ENCODE measurements around the gene ASCC3.

ASCC3 gene

GRCh38 chr6:100554228-100554627 is 326.9 kb downstream of the ASCC3 start:
- Histone ChIP-seq H3K27me3 (ENCODE audit: insufficient read depth, low read length) (no peaks in the 10 kb centered on the region), H3K4me3 (ENCODE audit: low read length) (no peak overlapping the region), H3K9ac (ENCODE audit: low read depth, low read length) (no peak overlapping the region), H3K27ac (ENCODE audit: low read length) (no peak overlapping the region), H3K9me3 (ENCODE audit: insufficient read depth, low read depth, low read length) (no peaks in the 10 kb centered on the region), H3K36me3 (ENCODE audit: insufficient read depth, low read depth, low read length) (no peaks in the 10 kb centered on the region), H3K4me1 (ENCODE audit: insufficient read depth, low read length) (no peaks in the 10 kb centered on the region)

GRCh38 chr6:100553243-100553642 is 327.9 kb downstream of the ASCC3 start:
- no peak overlapping the region for H3K9ac ChIP-seq (ENCODE audit: low read depth, low read length)
- H3K9me3 ChIP-seq (ENCODE audit: insufficient read depth, low read depth, low read length), result no peaks in the 10 kb centered on the region
- H3K36me3 ChIP-seq (ENCODE audit: insufficient read depth, low read depth, low read length), result no peaks in the 10 kb centered on the region

GRCh38 chr6:100549406-100550167 is 331.5 kb downstream of the ASCC3 start:
- Histone ChIP-seq H3K36me3 (ENCODE audit: insufficient read depth, low read depth, low read length) (no peaks in the 10 kb centered on the region), H3K27me3 (ENCODE audit: insufficient read depth, low read length) (no peaks in the 10 kb centered on the region), H3K4me3 (ENCODE audit: low read length) (no peak overlapping the region), H3K9me3 (ENCODE audit: insufficient read depth, low read depth, low read length) (no peaks in the 10 kb centered on the region), H3K27ac (ENCODE audit: low read length) (no peak overlapping the region), H3K9ac (ENCODE audit: low read depth, low read length) (no peak overlapping the region), H3K4me1 (ENCODE audit: insufficient read depth, low read length) (no peaks in the 10 kb centered on the region)

More at GRCh38 chr6:100553243-100553642, 327.9 kb downstream of the ASCC3 start:
- Histone ChIP-seq H3K4me1 (ENCODE audit: insufficient read depth, low read length) (no peaks in the 10 kb centered on the region), H3K4me3 (ENCODE audit: low read length) (no peak overlapping the region), H3K27me3 (ENCODE audit: insufficient read depth, low read length) (no peaks in the 10 kb centered on the region), H3K27ac (ENCODE audit: low read length) (no peak overlapping the region)

- no peaks in the 10 kb centered on the region for H3K4me1 ChIP-seq (ENCODE audit: insufficient read depth, low read length)
- no peaks in the 10 kb centered on the region for H3K27me3 ChIP-seq (ENCODE audit: insufficient read depth, low read length)
- no peaks in the 10 kb centered on the region for H3K36me3 ChIP-seq (ENCODE audit: insufficient read depth, low read depth, low read length)
- no peak overlapping the region for H3K9ac ChIP-seq (ENCODE audit: low read depth, low read length)
- no peak overlapping the region for H3K4me3 ChIP-seq (ENCODE audit: low read length)
- H3K27ac ChIP-seq (ENCODE audit: low read length), result no peak overlapping the region
- no peaks in the 10 kb centered on the region for H3K9me3 ChIP-seq (ENCODE audit: insufficient read depth, low read depth, low read length)
Observed at GRCh38 chr6:100538086-100538485, 343.0 kb downstream of the ASCC3 start.

- Histone ChIP-seq H3K4me3 (ENCODE audit: low read length) (no peak overlapping the region), H3K27me3 (ENCODE audit: insufficient read depth, low read length) (no peaks in the 10 kb centered on the region), H3K9me3 (ENCODE audit: insufficient read depth, low read depth, low read length) (no peaks in the 10 kb centered on the region), H3K27ac (ENCODE audit: low read length) (no peak overlapping the region), H3K9ac (ENCODE audit: low read depth, low read length) (no peak overlapping the region), H3K4me1 (ENCODE audit: insufficient read depth, low read length) (no peaks in the 10 kb centered on the region), H3K36me3 (ENCODE audit: insufficient read depth, low read depth, low read length) (peaks cover 9% of the 10 kb centered on the region)
Observed at GRCh38 chr6:100518588-100518987, 362.5 kb downstream of the ASCC3 start.

GRCh38 chr6:100517633-100518032 is 363.5 kb downstream of the ASCC3 start:
- no peaks in the 10 kb centered on the region for H3K4me1 ChIP-seq (ENCODE audit: insufficient read depth, low read length)
- no peaks in the 10 kb centered on the region for H3K9me3 ChIP-seq (ENCODE audit: insufficient read depth, low read depth, low read length)
- no peak overlapping the region for H3K27ac ChIP-seq (ENCODE audit: low read length)
- no peak overlapping the region for H3K9ac ChIP-seq (ENCODE audit: low read depth, low read length)
- no peak overlapping the region for H3K4me3 ChIP-seq (ENCODE audit: low read length)
- H3K27me3 ChIP-seq (ENCODE audit: insufficient read depth, low read length), result no peaks in the 10 kb centered on the region
- peaks cover 14% of the 10 kb centered on the region for H3K36me3 ChIP-seq (ENCODE audit: insufficient read depth, low read depth, low read length)

GRCh38 chr6:100517106-100517505 is 364.0 kb downstream of the ASCC3 start:
- Histone ChIP-seq H3K36me3 (ENCODE audit: insufficient read depth, low read depth, low read length) (peaks cover 19% of the 10 kb centered on the region), H3K9ac (ENCODE audit: low read depth, low read length) (no peak overlapping the region), H3K4me1 (ENCODE audit: insufficient read depth, low read length) (no peaks in the 10 kb centered on the region), H3K27ac (ENCODE audit: low read length) (no peak overlapping the region), H3K9me3 (ENCODE audit: insufficient read depth, low read depth, low read length) (no peaks in the 10 kb centered on the region), H3K27me3 (ENCODE audit: insufficient read depth, low read length) (no peaks in the 10 kb centered on the region), H3K4me3 (ENCODE audit: low read length) (no peak overlapping the region)

- no peak overlapping the region for H3K27ac ChIP-seq (ENCODE audit: low read length)
- H3K9me3 ChIP-seq (ENCODE audit: insufficient read depth, low read depth, low read length), result no peaks in the 10 kb centered on the region
- no peak overlapping the region for H3K4me3 ChIP-seq (ENCODE audit: low read length)
- H3K27me3 ChIP-seq (ENCODE audit: insufficient read depth, low read length), result no peaks in the 10 kb centered on the region
- H3K9ac ChIP-seq (ENCODE audit: low read depth, low read length), result no peak overlapping the region
- no peaks in the 10 kb centered on the region for H3K4me1 ChIP-seq (ENCODE audit: insufficient read depth, low read length)
- peaks cover 37% of the 10 kb centered on the region for H3K36me3 ChIP-seq (ENCODE audit: insufficient read depth, low read depth, low read length)
Observed at GRCh38 chr6:100514660-100515059, 366.5 kb downstream of the ASCC3 start.

- Histone ChIP-seq H3K27me3 (ENCODE audit: insufficient read depth, low read length) (no peaks in the 10 kb centered on the region), H3K9ac (ENCODE audit: low read depth, low read length) (no peak overlapping the region), H3K4me3 (ENCODE audit: low read length) (no peak overlapping the region), H3K36me3 (ENCODE audit: insufficient read depth, low read depth, low read length) (peaks cover 51% of the 10 kb centered on the region), H3K4me1 (ENCODE audit: insufficient read depth, low read length) (no peaks in the 10 kb centered on the region), H3K27ac (ENCODE audit: low read length) (no peak overlapping the region), H3K9me3 (ENCODE audit: insufficient read depth, low read depth, low read length) (no peaks in the 10 kb centered on the region)
Observed at GRCh38 chr6:100512203-100512862, 368.8 kb downstream of the ASCC3 start.

- Histone ChIP-seq H3K9ac (ENCODE audit: low read depth, low read length) (no peak overlapping the region), H3K27me3 (ENCODE audit: insufficient read depth, low read length) (no peaks in the 10 kb centered on the region), H3K9me3 (ENCODE audit: insufficient read depth, low read depth, low read length) (no peaks in the 10 kb centered on the region), H3K27ac (ENCODE audit: low read length) (no peak overlapping the region), H3K4me1 (ENCODE audit: insufficient read depth, low read length) (no peaks in the 10 kb centered on the region), H3K36me3 (ENCODE audit: insufficient read depth, low read depth, low read length) (peaks cover 43% of the 10 kb centered on the region), H3K4me3 (ENCODE audit: low read length) (no peak overlapping the region)
Observed at GRCh38 chr6:100509101-100509500, 372.0 kb downstream of the ASCC3 start.

GRCh38 chr6:100506651-100507050 is 374.5 kb downstream of the ASCC3 start:
- Histone ChIP-seq H3K4me3 (ENCODE audit: low read length) (no peak overlapping the region), H3K9me3 (ENCODE audit: insufficient read depth, low read depth, low read length) (no peaks in the 10 kb centered on the region), H3K4me1 (ENCODE audit: insufficient read depth, low read length) (no peaks in the 10 kb centered on the region), H3K36me3 (ENCODE audit: insufficient read depth, low read depth, low read length) (peaks cover 28% of the 10 kb centered on the region), H3K27ac (ENCODE audit: low read length) (no peak overlapping the region), H3K27me3 (ENCODE audit: insufficient read depth, low read length) (no peaks in the 10 kb centered on the region), H3K9ac (ENCODE audit: low read depth, low read length) (no peak overlapping the region)
